ENCODE measurements around the gene ESPNL.

Gene ESPNL

DNA sequence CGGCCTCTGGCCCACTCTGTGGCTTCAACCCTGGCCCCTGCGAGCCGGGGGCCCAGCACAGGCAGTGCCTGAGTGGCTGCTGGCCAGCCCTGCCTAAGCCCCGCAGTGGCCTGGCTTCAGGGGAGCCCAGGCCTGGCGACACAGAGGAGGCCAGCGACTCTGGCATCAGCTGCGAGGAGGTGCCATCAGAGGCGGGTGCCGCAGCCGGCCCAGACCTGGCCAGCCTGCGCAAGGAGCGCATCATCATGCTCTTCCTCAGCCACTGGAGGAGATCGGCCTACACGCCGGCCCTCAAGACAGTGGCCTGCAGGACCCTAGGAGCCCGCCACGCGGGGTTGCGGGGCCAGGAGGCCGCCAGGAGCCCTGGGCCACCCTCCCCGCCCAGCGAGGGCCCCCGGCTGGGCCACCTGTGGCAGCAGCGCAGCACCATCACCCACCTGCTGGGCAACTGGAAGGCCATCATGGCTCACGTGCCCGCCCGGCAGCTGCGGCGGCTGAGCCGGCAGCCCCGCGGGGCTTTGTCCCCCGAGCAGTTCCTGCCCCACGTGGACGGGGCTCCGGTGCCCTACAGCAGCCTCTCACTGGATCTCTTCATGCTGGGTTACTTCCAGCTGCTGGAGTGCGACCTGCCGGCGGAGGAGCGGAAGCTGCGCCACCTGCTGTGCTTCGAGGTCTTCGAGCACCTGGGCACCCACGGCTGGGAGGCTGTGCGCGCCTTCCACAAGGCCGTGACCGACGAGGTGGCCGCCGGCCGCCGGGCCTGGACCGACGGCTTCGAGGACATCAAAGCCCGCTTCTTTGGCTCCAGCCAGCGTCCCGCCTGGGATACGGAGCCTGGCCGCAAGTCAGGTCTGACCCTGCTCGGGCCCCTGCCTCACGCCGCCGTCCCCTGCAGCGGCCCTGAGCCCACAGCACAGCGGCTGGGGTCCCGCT, 30.8 kb downstream of the ESPNL start:
- DNase-seq, result no peak

DNA sequence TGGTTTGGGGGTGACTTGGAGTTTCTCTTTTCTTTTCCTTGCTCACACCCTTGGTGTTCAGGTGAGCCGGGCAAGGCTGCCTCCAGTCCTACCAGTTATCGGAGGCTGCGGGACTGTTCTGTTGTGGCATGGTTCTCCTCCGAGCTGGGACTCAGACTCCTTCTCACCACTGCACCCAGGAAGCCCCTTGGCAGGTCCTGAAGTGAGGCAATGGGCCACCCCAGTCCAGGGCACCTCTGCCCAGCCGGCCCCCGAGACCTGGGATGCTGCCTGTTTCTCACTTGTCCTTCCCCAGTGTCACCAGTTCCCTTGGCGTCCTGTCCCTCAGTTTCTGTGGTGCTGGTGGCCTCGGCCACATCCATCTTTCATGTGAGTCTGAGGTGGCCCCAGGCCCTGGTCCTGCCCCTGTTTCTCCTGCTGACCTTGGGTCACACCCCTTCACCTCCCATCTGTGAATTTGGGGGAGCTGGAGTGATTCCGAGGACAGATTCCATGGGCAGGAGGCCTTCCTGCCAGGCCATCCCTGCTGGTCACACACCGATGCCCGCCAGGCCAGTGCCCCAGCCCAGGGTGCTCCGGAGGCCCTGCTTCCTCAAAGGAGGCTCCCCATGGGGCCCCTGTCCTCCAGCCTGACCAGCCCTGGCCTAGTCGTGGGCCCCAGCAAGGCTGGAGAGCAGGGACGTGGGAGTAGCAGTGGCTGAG, 31.8 kb downstream of the ESPNL start:
- DNase-seq, result no peak

DNA sequence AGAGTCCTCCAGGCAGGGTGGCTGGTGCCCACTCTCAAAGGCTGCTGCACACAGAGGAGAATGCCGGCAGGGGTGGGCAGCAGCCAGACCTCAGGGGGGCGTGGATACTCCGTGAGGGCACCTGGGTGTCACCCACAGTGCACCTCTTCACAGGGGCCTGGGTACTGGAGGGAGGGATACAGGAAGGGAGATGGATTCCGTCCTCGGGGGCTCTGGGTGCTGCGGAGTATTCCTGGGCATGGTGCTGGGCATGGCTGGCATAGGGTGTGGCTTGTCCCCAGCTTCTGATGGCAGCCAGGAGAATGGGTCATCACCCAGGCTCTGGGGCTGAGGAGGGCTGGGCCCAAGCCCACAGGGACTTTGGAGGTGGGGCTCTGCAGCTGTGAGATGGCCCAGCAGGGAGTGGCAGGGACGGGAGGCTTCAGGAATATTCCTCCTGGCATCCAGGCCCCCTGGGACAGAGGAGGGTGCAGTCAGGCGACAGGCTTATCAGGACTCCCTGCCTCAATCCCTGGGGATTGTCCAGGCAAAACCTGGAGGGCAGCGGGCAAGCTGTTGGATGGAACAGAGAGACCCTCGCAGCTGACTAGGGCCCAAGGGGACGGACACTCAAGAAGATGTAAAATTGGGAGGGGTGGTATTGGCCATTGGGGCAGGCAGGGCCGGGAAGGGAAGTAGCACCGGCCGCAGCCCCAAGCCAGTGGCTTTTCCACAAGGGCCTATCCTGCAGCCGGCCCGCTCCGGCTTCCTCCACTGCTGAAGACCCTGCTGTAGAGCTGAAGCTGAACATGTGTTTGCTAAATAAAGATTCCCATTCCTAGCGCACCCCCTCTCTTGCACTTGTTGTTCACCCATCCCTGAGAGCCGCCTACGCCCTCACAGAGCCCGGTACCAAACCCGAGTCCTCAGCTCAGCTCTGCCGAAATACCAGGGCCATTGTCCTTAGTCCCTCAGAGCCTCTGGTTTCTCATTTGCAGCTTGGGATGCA, 32.6 kb downstream of the ESPNL start:
- no peak for DNase-seq

GRCh38 chr2:238133499-238134392, 33.6 kb downstream of the ESPNL start:
- DNase-seq, result no peak

- DNase-seq, result no peak
Observed at GRCh38 chr2:238134393-238134785, 34.2 kb downstream of the ESPNL start.

GRCh38 chr2:238135601-238136150, 35.5 kb downstream of the ESPNL start:
- no peak for DNase-seq

GRCh38 chr2:238136820-238137537, 36.8 kb downstream of the ESPNL start:
- no peak for DNase-seq

- no peak for DNase-seq
Observed at GRCh38 chr2:238137885-238138284, 37.7 kb downstream of the ESPNL start.

DNA sequence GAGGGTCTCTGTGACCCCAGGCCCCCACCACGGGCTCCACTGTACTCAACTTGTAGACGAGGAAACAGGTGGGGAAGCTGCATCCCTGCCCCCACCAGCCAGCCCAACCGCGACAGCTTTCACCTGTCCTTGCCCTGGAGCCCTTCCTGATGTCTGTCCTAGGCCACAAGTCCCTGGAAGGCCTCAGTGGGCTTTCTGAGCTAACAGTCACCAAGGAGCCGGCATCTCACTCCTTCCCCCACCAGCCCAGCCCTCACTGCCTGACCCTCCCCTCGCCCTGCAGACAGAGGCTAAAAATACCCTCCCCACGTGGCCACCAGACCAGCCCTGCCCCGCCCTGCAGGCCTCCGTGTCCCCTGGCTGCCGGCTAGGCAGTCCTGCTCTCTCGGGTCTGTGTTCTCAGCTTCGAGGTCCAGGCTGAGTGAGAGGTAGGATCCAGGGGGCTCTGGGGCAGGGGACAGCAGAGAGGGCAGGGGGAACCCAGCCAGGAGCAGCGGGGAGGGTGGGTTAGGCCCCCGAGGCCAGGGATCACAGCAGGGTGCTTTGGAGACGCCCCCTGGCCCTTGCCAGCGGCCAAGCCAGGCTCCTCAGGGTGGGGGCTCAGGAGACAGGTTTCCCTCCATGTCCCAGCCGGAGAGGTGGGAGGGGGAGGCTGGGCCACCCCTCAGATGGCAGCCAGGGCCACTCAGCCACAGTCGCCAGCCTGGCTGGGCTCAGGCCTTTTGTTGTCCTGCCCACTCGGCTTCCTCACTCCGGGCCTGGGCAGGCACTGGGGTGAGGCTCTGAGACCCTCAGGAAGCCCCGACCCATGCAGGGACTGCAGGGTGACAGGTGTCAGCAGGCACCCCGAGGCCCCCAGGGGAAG, 38.4 kb downstream of the ESPNL start, which contains the start of gene KLHL30:
Gene KLHL30 (plus strand): TSS at position 338 of the 865 bp plus-strand sequence. CDS start 2,087 bp downstream, outside the sequence.
- DNase-seq, result no peak

DNA sequence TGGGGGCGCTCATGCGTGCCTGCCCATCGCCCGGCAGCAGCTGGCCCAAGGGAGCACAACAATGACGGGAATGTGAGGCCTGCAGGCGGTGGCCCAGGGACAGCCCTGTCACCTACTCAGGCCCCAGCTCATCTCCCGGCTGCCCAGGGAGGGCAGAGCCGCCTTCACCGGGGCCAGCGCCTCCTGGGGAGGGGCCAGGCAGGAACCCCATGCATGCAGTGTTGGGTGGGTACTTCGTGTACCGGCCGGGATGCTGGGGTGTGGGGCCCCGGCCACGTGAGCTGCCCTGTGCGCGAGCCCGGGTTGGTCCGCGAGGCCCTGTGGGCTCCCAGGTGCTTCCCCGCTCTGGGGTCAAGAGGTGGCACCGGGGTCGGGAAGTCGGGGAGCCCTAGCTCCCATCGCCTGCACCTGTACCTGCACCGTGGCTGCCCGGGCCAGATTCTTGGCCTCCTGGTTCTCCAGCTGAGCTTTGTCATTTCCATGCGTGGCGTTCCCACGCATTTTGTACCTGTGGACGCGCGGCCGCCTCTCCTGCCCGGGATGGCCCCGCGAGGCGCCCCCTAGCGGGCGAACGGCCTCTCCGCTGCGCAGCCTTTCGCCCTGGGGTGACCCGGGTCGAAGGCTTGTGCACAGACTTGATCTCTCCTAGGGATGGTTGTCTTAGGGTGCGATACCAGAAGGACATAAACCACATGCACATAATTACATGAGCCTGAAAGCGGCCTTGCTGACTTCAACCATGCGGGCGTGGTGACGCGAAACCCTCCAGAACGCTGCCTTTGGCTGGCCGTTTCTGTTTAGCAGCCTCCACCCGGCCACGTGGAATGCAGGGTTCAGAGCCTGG, 39.3 kb downstream of the ESPNL start:
- peak; percentile 36 for DNase-seq

- DNase-seq, result no peak
Observed at GRCh38 chr2:238140040-238140439, 39.9 kb downstream of the ESPNL start.

DNA sequence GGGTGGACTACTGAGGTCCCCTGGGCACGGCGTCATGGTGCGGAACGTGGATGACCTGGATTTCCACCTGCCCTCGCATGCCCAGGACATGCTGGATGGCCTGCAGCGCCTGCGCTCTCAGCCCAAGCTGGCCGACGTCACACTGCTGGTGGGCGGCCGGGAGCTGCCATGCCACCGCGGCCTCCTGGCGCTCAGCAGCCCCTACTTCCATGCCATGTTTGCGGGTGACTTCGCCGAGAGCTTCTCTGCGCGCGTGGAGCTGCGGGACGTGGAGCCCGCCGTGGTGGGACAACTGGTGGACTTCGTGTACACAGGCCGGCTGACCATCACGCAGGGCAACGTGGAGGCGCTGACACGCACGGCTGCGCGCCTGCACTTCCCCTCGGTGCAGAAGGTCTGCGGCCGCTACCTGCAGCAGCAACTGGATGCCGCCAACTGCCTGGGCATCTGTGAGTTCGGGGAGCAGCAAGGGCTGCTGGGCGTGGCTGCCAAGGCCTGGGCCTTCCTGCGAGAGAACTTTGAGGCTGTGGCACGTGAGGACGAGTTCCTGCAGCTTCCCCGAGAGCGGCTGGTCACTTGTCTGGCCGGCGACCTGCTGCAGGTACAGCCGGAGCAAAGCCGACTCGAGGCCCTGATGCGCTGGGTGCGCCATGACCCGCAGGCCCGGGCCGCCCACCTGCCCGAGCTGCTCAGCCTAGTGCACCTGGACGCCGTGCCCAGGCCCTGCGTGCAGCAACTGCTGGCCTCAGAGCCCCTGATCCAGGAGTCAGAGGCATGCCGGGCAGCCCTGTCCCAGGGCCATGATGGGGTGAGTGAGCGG, 40.8 kb downstream of the ESPNL start:
- no peak for DNase-seq

GRCh38 chr2:238141541-238142318, 41.6 kb downstream of the ESPNL start:
- DNase-seq, result no peak

DNA sequence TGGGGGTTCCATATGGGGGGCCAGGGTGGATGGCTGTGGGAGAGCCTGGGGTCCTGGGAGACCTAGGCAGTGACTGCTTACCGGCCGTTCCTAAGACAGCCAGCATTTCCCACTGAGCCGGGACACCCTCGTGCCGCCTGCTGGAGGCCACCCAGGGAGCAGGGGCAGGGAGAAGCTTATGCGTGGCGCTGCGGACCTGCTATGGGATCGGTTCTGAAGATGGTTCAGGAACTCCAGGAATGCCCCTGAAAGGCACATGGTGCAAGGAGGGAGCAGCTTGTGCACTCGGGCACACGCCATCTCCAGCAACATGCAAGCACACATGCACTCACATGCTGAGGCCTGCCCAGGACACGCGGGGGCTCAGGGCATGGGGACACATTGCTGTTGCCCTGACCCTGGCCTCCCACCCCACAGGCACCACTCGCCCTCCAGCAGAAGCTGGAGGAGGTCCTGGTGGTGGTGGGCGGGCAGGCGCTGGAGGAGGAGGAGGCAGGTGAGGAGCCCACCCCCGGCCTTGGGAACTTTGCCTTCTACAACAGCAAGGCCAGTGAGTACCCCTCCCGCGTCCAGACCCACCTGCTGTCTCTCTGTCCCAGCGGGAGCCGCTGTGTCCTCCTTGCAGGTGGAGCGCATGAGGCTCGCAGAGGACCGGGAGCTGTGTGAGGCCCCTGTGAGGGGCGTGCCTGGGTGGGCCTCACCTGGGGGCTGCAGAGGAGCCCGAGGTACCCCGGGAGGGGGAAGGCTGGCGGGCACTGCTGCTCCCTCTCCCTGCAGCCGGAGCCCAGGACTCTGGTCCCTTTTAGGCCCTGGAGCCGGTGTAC, 42.5 kb downstream of the ESPNL start:
- DNase-seq, result no peak

DNA sequence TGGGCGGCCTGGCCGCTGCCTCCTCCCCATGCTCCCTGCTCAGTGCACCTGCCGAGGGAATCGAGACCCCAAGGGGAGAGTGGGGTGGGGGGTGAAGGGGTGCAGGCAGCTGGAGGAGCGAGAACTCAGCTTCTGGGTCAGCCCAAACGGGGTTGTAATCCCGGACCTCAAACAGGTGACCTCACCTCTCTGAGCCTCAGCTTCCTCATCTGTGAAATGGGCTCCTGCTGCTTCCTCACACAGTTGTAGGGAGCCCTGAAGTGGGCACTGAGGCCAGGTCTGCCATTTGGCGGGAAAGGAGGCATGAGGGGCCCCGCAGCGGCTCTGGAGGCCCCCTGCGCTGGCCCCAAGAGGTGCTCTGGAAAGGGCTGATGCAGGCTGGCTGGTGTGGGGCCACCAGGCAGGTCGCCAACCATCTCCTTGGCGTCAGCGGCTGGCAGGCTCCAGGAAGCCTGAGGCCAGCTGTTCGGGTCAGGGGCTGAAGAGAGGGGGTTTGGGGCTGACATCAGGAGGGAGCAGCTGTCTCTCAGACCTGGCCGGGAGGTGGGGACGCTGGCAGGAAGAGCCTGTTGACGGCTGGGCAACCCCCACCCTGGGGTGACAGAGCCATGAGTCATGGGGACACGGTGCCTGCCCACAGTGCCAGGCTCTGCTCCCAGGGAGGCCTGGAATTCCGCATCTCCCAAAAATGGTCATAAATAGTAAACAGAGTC, 43.3 kb downstream of the ESPNL start:
- DNase-seq, result no peak

All from activated T-cell treated with anti-CD3 and anti-CD28 coated beads, Interleukin-2, amount 50 U/mL, for 1 hour (primary cell).